OCI-LY1 (cell line): Measurements from ENCODE around the gene CACNB3.

Experiments
- H2AFZ ChIP-seq: fragments of 200-600 bp; sonication (generic), shearing (Covaris generic); 2 replicates; pipeline ENCODE4 v1.6.0; 2014; ENCODE audit warnings: antibody characterized with exemption, mild to moderate bottlenecking, low read length
- H3F3A ChIP-seq: fragments of 200-600 bp; sonication (generic), shearing (Covaris generic); 2 replicates; pipeline ENCODE4 v1.6.0; 2014; ENCODE audit warnings: mild to moderate bottlenecking, antibody characterized with exemption, low read length, moderate library complexity; ENCODE audit not compliant: insufficient read depth
- H3K27ac ChIP-seq: fragments of 200-600 bp; sonication (generic); 2 replicates; pipeline ENCODE4 v1.5.1; 2014; ENCODE audit warnings: low read length, mixed run types, mild to moderate bottlenecking, low read depth; ENCODE audit not compliant: poor library complexity, severe bottlenecking
- H3K27me3 ChIP-seq: fragments of 200-600 bp; sonication (generic); 2 replicates; pipeline ENCODE4 v1.6.0; 2014; ENCODE audit warnings: antibody characterized with exemption, mild to moderate bottlenecking, low read length, moderate library complexity; ENCODE audit not compliant: insufficient read depth
- H3K36me3 ChIP-seq: fragments of 200-600 bp; sonication (generic); 2 replicates; pipeline ENCODE4 v1.6.1; 2014; ENCODE audit warnings: mild to moderate bottlenecking, antibody characterized with exemption, low read length, moderate library complexity, mixed read lengths; ENCODE audit not compliant: insufficient read depth
- H3K4me1 ChIP-seq: fragments of 200-600 bp; sonication (generic); 2 replicates; pipeline ENCODE4 v1.5.1; 2014; ENCODE audit warnings: mild to moderate bottlenecking, low read length, moderate library complexity; ENCODE audit not compliant: insufficient read depth, severe bottlenecking
- H3K4me2 ChIP-seq: fragments of 200-600 bp; sonication (generic), shearing (Covaris generic); 2 replicates; pipeline ENCODE4 v1.6.1; 2014; ENCODE audit warnings: low read length
- H3K4me3 ChIP-seq: fragments of 200-600 bp; sonication (generic); 2 replicates; pipeline ENCODE4 v1.5.1; 2014; ENCODE audit warnings: low read length, low read depth, mild to moderate bottlenecking, mixed read lengths; ENCODE audit not compliant: poor library complexity, severe bottlenecking
- H3K79me2 ChIP-seq: fragments of 200-600 bp; shearing (Covaris generic); 2 replicates; pipeline ENCODE4 v1.6.1; 2016; ENCODE audit warnings: mixed run types, low read length, mixed read lengths; ENCODE audit not compliant: insufficient read depth
- H3K9ac ChIP-seq: fragments of 200-600 bp; sonication (generic), shearing (Covaris generic); 2 replicates; pipeline ENCODE4 v1.6.1; 2014; ENCODE audit warnings: mild to moderate bottlenecking, low read length, mixed read lengths
- H3K9me2 ChIP-seq: fragments of 200-600 bp; sonication (generic), shearing (Covaris generic); 2 replicates; pipeline ENCODE4 v1.6.1; 2014; ENCODE audit warnings: low read depth, mild to moderate bottlenecking, low read length, mixed read lengths
- H3K9me3 ChIP-seq: fragments of 200-600 bp; shearing (Covaris generic); 2 replicates; pipeline ENCODE4 v1.6.1; 2014; ENCODE audit warnings: low read length, mixed read lengths
- H4K20me1 ChIP-seq: fragments of 200-600 bp; sonication (generic), shearing (Covaris generic); 2 replicates; pipeline ENCODE4 v1.6.0; 2016; ENCODE audit warnings: mild to moderate bottlenecking, low read length; ENCODE audit not compliant: insufficient read depth
- CTCF ChIP-seq: fragments of 200-600 bp; sonication (generic), shearing (Covaris generic); IDR thresholded peaks from 2 replicates; pipeline ENCODE4 v1.5.1; 2017; ENCODE audit warnings: mild to moderate bottlenecking, antibody characterized with exemption, low read length, moderate library complexity, mixed read lengths
- EZH2 ChIP-seq: fragments of 200-600 bp; sonication (generic), shearing (Covaris generic); IDR thresholded peaks from 2 replicates; pipeline ENCODE4 v1.8.0; 2017; ENCODE audit warnings: borderline replicate concordance, mixed run types, mild to moderate bottlenecking, antibody characterized with exemption, low read length, moderate library complexity, mixed read lengths

The CACNB3 gene

GRCh38 chr12:48777501-48778400, 40.5 kb upstream of the CACNB3 start:
- Histone ChIP-seq H3K9ac (no peak overlapping the region), H3F3A (no peaks in the 10 kb centered on the region), H3K4me2 (no peak overlapping the region), H3K27me3 (peaks cover 11% of the 10 kb centered on the region; the same call in 1 of the 2 replicates), H3K27ac (no peak overlapping the region), H3K9me2 (no peaks in the 10 kb centered on the region), H3K9me3 (no peaks in the 10 kb centered on the region), H3K4me3 (no peak overlapping the region), H4K20me1 (no peaks in the 10 kb centered on the region), H2AFZ (no peak overlapping the region), H3K79me2 (no peaks in the 10 kb centered on the region), H3K36me3 (no peaks in the 10 kb centered on the region), H3K4me1 (no peaks in the 10 kb centered on the region)
- no peak for TF ChIP-seq CTCF

GRCh38 chr12:48779869-48780268, 38.4 kb upstream of the CACNB3 start:
- no peak overlapping the region for H3K9ac ChIP-seq
- no peak overlapping the region for H3K27ac ChIP-seq
- no peaks in the 10 kb centered on the region for H3K4me1 ChIP-seq

GRCh38 chr12:48780381-48781025, 37.8 kb upstream of the CACNB3 start:
- Histone ChIP-seq H3K27ac (no peak overlapping the region), H3F3A (no peaks in the 10 kb centered on the region), H2AFZ (no peak overlapping the region), H3K27me3 (peaks cover 14% of the 10 kb centered on the region; the same call in 1 of the 2 replicates), H3K4me1 (no peaks in the 10 kb centered on the region), H3K9me3 (no peaks in the 10 kb centered on the region), H4K20me1 (no peaks in the 10 kb centered on the region), H3K79me2 (no peaks in the 10 kb centered on the region), H3K4me3 (no peak overlapping the region), H3K4me2 (no peak overlapping the region), H3K36me3 (no peaks in the 10 kb centered on the region), H3K9me2 (no peaks in the 10 kb centered on the region), H3K9ac (no peak overlapping the region)
- TF ChIP-seq CTCF, result no peak
- no peak for TF ChIP-seq EZH2

More at GRCh38 chr12:48779869-48780268, 38.4 kb upstream of the CACNB3 start:
- Histone ChIP-seq H3K9me2 (no peaks in the 10 kb centered on the region), H3K79me2 (no peaks in the 10 kb centered on the region), H2AFZ (no peak overlapping the region), H3K36me3 (no peaks in the 10 kb centered on the region), H3K4me3 (no peak overlapping the region), H3K4me2 (no peak overlapping the region), H4K20me1 (no peaks in the 10 kb centered on the region), H3F3A (no peaks in the 10 kb centered on the region), H3K9me3 (no peaks in the 10 kb centered on the region), H3K27me3 (peaks cover 14% of the 10 kb centered on the region; the same call in 1 of the 2 replicates)
- TF ChIP-seq CTCF (no peak), EZH2 (no peak)
